GM12873 (cell line): ENCODE results near the gene BTNL8.

Source experiments
- TF ChIP-seq, protein P1 (sequence below): IDR thresholded peaks from 2 replicates; pipeline ENCODE4 v1.5.1; 2012; ENCODE audit warnings: low read depth, mild to moderate bottlenecking, moderate library complexity, low read length, control low read depth; ENCODE audit not compliant: insufficient read depth; ENCODE audit errors: missing control alignments

The BTNL8 gene

DNA sequence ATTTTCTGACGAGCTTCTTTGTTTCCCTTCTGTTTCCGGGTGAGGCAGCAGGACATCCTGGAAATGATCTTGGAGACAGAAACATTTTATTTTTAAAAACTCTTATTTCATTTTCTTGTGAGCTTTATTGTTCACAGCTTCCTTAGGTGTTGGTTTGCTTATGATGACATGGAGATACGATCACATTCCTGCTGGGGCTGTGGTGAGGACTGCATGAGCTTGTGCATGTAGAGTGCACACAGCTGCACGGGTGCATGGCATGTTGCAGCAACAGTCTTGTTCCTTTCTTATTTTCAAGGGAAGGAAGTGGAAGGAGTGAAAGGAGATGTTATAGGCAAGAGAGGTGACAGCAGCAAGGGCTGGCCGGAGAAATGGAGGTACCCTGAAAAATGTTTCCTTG lies 1.2 kb downstream of the BTNL8 start:
- TF ChIP-seq, protein P1, sequence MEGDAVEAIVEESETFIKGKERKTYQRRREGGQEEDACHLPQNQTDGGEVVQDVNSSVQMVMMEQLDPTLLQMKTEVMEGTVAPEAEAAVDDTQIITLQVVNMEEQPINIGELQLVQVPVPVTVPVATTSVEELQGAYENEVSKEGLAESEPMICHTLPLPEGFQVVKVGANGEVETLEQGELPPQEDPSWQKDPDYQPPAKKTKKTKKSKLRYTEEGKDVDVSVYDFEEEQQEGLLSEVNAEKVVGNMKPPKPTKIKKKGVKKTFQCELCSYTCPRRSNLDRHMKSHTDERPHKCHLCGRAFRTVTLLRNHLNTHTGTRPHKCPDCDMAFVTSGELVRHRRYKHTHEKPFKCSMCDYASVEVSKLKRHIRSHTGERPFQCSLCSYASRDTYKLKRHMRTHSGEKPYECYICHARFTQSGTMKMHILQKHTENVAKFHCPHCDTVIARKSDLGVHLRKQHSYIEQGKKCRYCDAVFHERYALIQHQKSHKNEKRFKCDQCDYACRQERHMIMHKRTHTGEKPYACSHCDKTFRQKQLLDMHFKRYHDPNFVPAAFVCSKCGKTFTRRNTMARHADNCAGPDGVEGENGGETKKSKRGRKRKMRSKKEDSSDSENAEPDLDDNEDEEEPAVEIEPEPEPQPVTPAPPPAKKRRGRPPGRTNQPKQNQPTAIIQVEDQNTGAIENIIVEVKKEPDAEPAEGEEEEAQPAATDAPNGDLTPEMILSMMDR: no peak

DNA sequence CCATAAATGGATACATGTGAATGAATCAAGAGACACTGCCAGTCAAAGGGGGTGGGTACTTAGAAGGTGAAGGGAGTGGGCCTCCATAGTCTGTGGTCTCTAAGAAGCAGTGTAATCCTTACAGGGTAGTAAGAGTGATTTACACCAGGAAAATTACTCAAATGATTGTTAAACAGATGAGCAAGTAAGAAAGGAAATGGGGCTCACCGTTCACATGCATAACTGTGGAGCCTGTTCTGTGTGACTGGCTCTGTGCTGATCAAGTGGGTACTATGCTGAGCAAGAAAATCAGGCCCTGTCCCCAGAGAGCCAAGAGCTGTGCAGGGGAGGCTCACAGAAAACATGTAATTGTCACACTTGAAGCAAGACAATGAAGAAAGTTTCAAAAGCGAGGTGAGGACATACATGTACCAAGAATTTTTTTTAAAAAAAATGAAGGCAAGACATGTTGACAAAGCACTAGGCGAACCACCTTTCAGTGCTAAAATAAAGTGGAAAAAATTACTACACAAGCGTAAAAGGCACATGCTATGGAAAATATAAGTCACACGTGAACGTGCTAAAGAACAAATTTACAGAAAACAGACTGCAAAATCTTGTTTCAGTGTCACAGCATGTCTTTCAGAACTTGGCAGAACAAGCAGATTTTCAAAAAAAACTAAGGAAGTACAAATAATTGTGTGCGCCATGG lies 2.5 kb downstream of the BTNL8 start:
- TF ChIP-seq, protein P1: no peak

DNA sequence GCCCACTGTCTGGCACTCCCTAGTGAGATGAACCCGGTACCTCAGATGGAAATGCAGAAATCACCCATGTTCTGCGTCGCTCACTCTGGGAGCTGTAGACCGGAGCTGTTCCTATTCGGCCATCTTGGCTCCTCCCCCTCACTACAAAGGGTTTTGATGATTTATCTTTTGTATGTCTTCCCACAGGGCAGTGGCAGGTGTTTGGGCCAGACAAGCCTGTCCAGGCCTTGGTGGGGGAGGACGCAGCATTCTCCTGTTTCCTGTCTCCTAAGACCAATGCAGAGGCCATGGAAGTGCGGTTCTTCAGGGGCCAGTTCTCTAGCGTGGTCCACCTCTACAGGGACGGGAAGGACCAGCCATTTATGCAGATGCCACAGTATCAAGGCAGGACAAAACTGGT lies 9.4 kb downstream of the BTNL8 start:
- TF ChIP-seq, protein P1: no peak

DNA sequence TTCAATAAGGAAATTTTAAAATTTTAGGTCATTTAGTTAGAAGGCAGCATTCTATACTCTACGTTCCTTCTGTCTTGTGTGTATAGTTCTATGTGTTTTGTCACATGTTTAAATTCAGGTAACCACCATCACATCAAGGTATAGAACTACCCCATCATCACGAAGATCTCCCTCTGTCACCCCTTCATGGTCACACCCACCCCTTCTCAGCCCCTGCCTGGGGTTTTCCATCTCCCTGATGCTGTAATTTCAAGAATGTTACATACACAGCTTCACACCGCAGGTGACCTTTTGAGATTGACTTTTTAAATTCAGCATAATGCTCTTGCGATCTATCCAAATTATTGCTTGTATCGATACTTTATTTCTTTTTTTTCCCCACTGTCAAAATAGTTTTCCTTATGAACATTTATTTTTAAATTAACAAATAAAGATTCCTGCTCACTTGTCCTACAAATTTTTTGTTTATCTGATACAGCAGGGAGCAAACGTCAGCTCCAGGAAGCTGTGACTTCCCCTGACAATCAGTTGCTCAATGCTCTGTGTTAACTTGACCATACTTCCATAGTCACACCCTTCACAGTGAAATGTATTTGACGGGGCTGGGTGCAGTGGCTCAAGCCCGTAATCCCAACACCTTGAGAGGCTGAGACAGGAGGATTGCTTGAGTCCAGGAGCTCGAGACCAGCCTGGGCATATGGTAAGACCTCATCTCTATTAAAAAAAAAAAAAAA lies 10.2 kb downstream of the BTNL8 start:
- TF ChIP-seq, protein P1: no peak

DNA sequence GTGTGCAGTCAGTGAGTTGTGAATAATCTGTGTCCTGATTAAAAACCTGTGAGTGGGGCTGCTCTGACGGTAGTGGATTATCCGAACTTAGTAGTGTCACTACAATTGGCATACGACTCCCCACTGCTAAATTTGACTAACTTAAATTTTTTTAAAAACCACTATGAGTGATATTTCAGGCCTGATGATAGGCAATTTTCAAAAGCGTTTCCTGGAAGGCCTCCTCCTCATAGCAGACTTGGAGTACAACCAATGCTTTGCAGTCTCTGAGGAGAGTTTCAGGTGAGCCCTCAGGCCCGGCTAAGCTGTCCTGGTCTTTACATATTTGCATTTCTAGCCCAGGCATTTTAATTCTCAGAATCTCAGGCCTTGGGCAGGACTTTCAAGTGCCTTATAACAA lies 10.8 kb downstream of the BTNL8 start:
- TF ChIP-seq, protein P1: no peak

DNA sequence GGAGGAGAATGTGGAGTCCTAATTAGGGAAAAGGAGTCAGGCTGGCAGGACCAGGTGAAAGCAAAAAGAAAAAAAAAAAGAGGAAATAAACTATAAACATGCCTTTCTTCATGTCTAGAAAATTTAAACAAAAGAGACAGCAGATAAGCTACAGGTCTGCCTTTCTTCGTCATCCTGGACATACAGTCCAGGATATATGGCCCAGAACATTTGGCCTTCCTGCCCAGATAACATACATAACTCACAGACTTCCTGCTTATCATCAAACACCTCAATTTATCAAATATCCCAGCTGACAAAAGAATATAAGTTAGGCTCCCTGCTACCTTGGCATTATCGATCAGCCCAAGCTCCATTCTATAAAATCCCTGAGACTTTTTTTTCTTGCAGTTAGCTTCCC lies 11.2 kb downstream of the BTNL8 start:
- TF ChIP-seq, protein P1: no peak

DNA sequence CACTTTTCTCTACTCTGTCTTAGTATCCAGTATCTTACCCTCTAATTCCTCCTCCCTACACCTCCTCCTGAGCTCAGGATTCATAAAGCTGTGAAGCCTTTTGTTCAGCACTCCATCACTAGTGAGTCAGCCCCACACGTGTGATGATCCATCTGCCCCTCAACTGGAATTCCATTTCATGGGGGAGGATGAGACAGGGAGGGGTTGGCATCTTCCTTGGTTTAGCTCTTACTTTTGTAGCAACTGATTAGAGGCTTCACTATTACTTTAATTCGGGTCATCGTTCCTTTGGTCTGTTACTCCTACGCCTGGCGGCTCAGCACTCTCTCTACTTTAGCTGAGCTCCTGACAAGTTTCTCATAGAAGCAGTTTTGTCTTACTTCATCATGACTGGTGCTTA lies 11.8 kb downstream of the BTNL8 start:
- TF ChIP-seq, protein P1: no peak
